ENCODE data around the gene TH.
"Not testable (repeated sequence)": the region's sequence is repeated elsewhere in the genome, so short reads cannot be mapped to it uniquely, and the experiment has no call there.

TH gene

DNA sequence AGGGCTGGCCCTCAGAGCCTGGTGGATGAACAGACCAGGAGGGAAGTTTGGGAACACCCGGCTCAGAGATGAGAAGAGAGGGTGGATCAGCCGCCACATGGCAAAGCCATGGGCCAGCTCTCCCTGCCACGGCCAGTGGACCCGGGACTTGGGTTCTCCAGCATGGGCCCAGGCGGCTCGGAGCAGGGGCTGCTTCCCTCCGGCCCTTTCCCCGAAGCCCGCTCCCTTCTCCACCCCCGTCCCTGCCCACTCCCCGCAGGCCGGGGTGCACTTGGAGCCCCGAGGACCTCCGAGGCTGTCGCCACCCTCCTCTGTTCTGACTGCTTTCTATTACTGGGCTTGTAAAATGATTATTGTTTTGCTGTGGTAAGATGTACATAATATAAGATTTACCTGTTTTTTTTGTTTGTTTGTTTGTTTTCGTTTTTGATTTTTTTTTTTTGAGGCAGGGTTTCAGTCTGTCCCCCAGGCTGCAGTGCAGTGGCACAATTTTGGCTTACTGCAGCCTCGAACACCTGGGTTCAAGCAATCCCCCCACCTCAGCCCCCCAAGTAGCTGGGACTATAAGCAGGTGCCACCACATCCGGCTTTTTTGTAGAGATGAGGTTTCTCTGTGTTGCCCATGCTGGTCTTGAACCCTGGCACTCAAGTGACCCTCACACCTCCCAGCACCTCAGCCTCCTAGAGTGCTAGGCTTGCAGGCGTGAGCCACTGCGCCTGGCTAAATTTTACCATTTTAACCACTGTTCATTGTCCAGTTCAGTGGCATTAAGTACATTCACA lies 11.3 kb upstream of the TH start:
- DNase-seq: no peak
- Mint-ChIP-seq H3K4me1 (no peaks in the 10 kb centered on the region), H3K27me3 (peaks cover 8% of the 10 kb centered on the region), H3K4me3 (no peak overlapping the region), H3K27ac (no peak overlapping the region), H3K36me3 (no peaks in the 10 kb centered on the region), H3K9me3 (no peaks in the 10 kb centered on the region)
- CTCF ChIA-PET: no interaction called here

DNA sequence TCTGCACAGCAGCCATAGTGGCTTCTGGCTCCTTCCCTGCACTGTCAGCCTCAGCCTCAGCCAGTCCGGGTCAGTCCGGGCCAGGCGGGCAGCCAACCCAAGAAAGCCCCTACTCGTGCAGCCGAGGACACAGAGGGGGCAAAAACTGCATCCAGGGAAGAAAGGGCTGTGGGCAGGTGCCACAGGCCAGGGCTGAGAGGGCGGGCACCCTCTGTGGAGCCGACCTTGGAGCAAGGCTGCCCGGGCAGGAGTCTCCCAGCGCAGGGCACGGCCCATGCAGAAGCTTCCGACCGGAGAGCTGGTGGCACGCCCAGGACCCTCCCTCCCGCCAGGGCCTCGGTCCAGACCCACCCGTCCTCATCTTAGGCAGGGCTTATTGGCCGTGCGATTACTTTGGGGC lies 10.5 kb upstream of the TH start:
- Mint-ChIP-seq H3K27ac (no peak overlapping the region), H3K27me3 (peaks cover 8% of the 10 kb centered on the region), H3K4me1 (no peaks in the 10 kb centered on the region), H3K4me3 (no peak overlapping the region), H3K36me3 (no peaks in the 10 kb centered on the region), H3K9me3 (no peaks in the 10 kb centered on the region)
- no peak for DNase-seq
- CTCF ChIA-PET: interaction anchor here (1.0 kb wide), 1 partner anchor 12 kb away, joined by 4 read pairs; no protein-coding TSS in a partner anchor

DNA sequence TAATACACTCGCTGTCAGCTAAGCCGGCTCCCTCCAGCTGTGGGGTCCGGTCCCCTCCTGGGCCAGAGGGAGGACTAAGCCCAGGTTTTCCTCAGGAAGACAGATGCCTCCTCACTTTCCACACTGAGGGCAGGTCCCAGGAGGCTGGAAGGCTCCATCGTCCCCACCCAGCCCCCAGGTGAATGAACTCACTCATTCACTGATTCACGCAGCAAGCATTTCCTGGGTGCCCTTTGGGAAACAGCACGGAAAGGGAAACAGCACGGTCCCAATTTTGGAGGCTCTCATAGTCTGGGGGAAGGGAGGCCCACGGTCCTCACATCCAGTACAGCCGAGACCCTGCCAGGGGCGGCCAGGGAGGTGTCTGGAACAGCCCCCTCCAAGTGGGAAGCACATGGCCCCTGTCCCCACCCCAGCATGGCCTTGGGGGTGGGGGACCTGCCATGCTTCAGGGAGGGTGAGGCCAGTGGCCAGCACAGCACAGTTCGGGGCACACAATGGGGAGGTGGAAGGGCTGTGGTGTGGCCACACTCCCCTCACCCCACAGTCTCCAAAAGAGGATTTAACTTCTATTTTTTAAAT lies 9.3 kb upstream of the TH start:
- Mint-ChIP-seq H3K4me3 (no peak overlapping the region), H3K9me3 (peaks cover 3% of the 10 kb centered on the region), H3K27me3 (peaks cover 8% of the 10 kb centered on the region), H3K4me1 (no peaks in the 10 kb centered on the region), H3K27ac (no peak overlapping the region), H3K36me3 (no peaks in the 10 kb centered on the region)
- CTCF ChIA-PET: interaction anchor here (1.0 kb wide), 1 partner anchor 13 kb away, joined by 4 read pairs; no protein-coding TSS in a partner anchor
- DNase-seq: no peak

DNA sequence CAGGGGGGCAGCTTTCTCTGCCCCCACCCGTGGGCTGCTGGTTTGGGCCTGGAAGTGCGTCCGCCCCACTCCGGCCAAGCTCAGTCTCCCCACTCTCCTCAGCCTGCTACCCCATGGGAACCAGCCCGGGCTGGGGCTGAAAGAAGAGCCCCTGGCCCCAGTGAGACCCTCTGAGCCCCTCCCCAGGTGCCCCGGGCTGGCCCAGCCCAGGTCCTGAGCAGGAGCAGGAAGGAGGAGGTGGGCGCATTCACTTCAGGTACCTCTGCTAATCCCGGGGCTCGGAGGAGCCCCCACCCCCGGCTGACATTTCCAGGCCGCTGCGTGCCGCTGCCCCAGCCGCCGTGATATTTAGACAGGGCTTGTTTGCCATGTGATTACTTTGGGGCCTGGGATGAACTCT lies 8.7 kb upstream of the TH start:
- peaks cover 8% of the 10 kb centered on the region for H3K27me3 Mint-ChIP-seq
- H3K4me3 Mint-ChIP-seq: no peak overlapping the region

DNA sequence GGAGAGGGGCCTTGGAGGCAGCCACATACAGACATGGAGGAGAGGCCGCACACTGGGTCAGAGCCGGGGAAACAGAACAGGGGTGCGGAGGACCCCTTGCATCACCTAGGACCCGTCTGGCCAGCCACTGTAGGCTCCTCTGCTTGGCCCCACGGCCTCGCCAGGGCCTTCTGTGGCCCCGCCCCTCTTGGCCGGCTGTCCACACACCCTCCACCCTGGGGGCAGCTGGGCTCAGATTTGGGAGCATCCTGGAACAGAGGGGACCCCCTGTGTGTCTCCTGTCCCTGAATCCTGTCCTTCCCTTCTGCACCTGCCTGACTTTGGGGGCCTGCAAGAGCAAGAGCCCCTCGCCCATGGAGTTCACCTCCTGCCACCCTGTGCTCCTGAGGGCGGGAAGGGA lies 7.9 kb upstream of the TH start:
- Mint-ChIP-seq H3K36me3 (no peaks in the 10 kb centered on the region), H3K9me3 (peaks cover 3% of the 10 kb centered on the region), H3K4me3 (no peak overlapping the region), H3K27me3 (no peaks in the 10 kb centered on the region), H3K27ac (no peak overlapping the region), H3K4me1 (no peaks in the 10 kb centered on the region)
- CTCF ChIA-PET: no interaction called here
- DNase-seq: no peak

More for the DNA sequence above, 8.7 kb upstream of the TH start:
- CTCF ChIA-PET: no interaction called here
- Mint-ChIP-seq H3K27ac (no peak overlapping the region), H3K9me3 (peaks cover 3% of the 10 kb centered on the region), H3K36me3 (no peaks in the 10 kb centered on the region), H3K4me1 (no peaks in the 10 kb centered on the region)
- DNase-seq: no peak

DNA sequence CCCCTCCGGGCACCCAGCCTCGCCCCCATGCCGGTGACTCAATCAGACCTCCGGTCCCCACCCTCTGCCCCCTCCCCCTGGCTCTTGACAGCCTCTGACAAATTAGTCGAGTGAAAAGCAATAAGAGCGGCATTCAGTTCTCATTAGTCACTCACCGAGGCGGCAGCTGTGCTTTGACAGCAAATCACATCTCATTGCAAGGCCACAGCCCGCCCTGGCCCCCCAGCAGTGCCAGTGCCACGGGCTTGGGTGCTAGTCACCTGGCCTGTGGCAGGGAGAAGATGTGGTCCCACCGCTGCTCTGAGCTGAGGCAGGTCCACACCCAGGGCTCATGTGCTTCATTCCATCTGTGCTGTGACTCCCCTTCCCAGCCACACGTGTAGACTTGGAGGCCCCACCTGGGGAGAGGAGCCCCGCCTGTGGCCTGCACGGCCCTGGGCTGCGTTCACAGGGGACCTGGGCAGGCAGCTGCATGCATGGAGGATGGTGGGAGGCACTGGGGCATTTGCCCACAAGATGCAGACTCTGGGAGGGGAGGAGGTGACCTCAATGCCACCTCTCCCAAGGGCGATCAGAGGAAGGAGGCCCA lies 7.4 kb upstream of the TH start:
- no peaks in the 10 kb centered on the region for H3K4me1 Mint-ChIP-seq
- H3K9me3 Mint-ChIP-seq: peaks cover 3% of the 10 kb centered on the region
- CTCF ChIA-PET: no interaction called here
- H3K27ac Mint-ChIP-seq: no peak overlapping the region
- DNase-seq: no peak
- H3K27me3 Mint-ChIP-seq: no peaks in the 10 kb centered on the region
- no peaks in the 10 kb centered on the region for H3K36me3 Mint-ChIP-seq
- H3K4me3 Mint-ChIP-seq: no peak overlapping the region

DNA sequence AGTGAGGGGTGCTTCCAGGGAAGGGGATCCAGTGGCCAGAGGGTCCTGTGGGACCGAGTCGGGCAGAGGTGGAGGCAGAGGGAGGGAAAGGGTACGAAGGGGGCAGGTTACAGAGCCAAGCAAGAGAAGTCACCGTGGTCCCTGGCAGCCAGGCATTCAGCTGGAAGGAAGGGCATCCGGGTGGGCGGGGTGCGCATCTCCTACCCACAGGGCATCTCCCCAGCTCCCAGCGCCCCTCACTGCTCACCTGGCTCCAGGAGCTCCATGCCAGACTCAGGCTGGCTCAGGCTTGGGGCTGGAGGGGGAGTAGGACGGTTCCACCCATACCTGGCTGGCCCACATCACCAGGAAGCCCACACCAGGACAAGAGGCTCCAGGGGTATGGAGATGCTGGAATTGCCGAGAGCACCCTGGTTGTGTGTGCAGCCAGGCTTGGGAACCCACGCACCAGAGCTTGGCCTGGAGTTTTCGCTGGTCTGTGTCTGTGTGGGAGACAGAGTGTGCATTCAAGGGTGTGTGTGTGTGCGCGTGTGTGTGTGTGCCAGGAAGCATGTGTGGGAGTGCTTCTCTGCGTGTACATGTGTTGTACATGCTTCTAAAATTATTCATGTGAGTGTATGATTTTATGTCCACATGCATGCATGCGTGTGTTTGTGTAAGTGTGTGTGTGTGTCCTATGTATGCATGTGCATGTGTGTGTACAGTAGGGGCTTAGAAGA lies 6.6 kb upstream of the TH start:
- H3K4me1 Mint-ChIP-seq, H3K27ac Mint-ChIP-seq, CTCF ChIA-PET, H3K9me3 Mint-ChIP-seq, H3K36me3 Mint-ChIP-seq, DNase-seq, H3K4me3 Mint-ChIP-seq, H3K27me3 Mint-ChIP-seq: not testable (repeated sequence)

DNA sequence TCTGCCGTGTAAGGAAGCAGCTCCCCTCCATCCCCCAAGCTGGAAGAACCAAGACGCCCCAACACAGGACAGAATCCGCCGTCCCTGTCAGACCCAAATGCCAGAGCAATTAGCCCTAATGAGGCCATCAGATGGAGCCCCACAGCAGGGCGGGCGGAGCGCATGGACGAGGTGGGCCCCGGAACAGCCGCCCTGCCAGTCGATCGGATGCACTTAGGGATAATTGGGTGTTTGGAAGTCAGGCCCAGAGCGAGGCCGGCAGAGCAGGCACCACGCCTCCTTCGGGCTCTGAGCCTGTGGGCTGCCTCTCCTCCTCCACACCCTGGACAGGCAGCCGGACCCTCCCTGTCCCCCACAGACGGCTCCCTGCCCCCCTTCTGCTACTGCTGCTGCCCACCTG lies 5.5 kb upstream of the TH start:
- H3K4me3 Mint-ChIP-seq: no peak overlapping the region
- no peaks in the 10 kb centered on the region for H3K4me1 Mint-ChIP-seq
- no peaks in the 10 kb centered on the region for H3K27me3 Mint-ChIP-seq
- no peak for DNase-seq
- H3K9me3 Mint-ChIP-seq: peaks cover 3% of the 10 kb centered on the region
- H3K36me3 Mint-ChIP-seq: no peaks in the 10 kb centered on the region
- H3K27ac Mint-ChIP-seq: no peak overlapping the region
- CTCF ChIA-PET: interaction anchor here (0.6 kb wide), 1 partner anchor 244 kb away, joined by 3 read pairs; no protein-coding TSS in a partner anchor

DNA sequence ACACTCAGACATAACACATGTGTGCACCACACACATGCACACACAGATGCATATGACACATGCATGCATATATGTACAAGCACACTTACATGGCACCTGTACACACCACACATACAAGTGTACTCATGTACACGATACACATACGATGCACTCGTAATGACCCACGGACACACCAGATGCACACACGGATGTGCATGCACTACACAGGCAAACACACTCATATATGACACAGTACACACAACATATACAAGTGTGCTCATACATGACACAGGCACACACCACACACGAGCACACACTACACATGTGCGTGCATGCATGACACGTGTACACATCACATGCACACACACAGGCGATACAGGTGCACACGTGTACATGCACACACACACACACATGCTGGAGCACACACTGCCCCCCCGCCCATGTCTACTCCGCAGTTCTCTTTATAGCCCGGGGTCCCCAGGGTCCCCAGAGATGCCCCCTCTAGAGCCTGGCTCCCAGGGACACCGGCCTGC lies 4.8 kb upstream of the TH start:
- CTCF ChIA-PET: no interaction called here
- H3K4me3 Mint-ChIP-seq: no peak overlapping the region
- no peak for DNase-seq
- H3K27me3 Mint-ChIP-seq: no peaks in the 10 kb centered on the region
- H3K27ac Mint-ChIP-seq: no peak overlapping the region
- no peaks in the 10 kb centered on the region for H3K4me1 Mint-ChIP-seq
- H3K36me3 Mint-ChIP-seq: no peaks in the 10 kb centered on the region
- H3K9me3 Mint-ChIP-seq: peaks cover 3% of the 10 kb centered on the region

DNA sequence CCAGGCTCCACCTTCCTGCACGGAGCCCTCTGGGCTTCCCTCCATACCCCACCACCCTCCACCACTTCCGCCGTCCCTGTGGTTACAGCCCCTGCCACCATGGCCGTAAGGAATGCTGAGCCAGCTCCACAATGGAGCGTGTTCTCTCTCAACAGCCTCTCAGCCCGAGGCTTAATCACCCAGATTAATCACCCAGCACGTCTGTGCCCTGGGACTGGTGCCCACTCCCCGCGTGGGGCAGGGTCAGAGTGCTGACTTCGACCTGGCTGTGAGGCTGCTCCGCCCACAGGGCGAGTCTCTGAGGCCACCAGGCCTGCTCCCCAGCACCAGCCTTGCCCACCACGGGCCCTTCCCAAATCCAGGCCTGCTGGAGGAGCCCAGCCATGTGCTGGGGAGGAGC lies 4.0 kb upstream of the TH start:
- H3K36me3 Mint-ChIP-seq: no peaks in the 10 kb centered on the region
- CTCF ChIA-PET: no interaction called here
- no peak overlapping the region for H3K27ac Mint-ChIP-seq
- no peak overlapping the region for H3K4me3 Mint-ChIP-seq
- H3K4me1 Mint-ChIP-seq: no peaks in the 10 kb centered on the region
- peaks cover 3% of the 10 kb centered on the region for H3K9me3 Mint-ChIP-seq
- DNase-seq: no peak
- no peaks in the 10 kb centered on the region for H3K27me3 Mint-ChIP-seq

DNA sequence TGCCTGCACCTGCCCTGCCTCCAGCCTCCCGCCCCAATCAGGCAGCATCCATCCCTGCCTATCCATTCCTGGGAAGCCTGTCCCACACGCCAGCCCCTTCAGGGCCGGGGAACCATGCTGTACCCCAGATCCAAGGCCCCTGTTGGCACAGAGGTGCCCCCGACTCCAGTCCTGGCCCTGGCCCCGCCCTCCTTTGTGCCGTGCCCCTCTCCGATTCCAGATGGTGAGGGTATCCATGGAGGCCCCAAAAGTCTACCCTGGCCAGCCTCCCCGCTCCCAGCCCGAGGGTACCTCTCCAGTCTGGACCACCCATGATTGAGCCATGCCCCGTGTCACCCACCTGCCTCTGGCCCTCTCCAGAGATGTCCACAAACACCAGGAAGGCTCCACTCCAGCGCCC lies 2.7 kb upstream of the TH start:
- Mint-ChIP-seq H3K9me3 (peaks cover 3% of the 10 kb centered on the region), H3K36me3 (no peaks in the 10 kb centered on the region), H3K27me3 (no peaks in the 10 kb centered on the region), H3K27ac (no peak overlapping the region), H3K4me1 (no peaks in the 10 kb centered on the region), H3K4me3 (no peak overlapping the region)
- CTCF ChIA-PET: interaction anchor here (1.3 kb wide), 1 partner anchor 12 kb away, joined by 3 read pairs; no protein-coding TSS in a partner anchor
- DNase-seq: no peak

DNA sequence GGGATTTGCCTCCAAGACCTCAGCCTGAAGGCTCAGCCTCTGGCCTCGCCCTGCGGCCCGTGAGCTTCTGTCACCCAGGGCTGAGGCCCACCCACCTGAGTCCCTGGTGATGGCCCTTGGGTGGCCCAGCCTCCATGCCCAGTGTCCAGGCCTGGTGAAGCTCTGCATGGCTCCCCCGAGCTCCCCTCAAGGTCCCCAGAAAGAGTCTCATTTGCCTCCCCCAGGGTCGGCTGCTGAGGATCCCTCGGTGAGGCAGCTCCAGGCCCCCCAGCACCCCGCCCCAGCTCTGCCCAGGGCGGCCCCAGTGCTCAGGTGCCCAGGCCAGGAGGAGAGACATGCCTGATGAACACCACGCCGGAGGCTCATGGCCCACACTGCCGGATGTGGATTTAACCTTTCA lies 2.1 kb upstream of the TH start:
- Mint-ChIP-seq H3K27me3 (no peaks in the 10 kb centered on the region), H3K4me3 (no peak overlapping the region), H3K9me3 (peaks cover 3% of the 10 kb centered on the region), H3K4me1 (no peaks in the 10 kb centered on the region), H3K27ac (no peak overlapping the region), H3K36me3 (no peaks in the 10 kb centered on the region)
- DNase-seq: no peak
- CTCF ChIA-PET: interaction anchor here (1.3 kb wide), 1 partner anchor 13 kb away, joined by 3 read pairs; no protein-coding TSS in a partner anchor

DNA sequence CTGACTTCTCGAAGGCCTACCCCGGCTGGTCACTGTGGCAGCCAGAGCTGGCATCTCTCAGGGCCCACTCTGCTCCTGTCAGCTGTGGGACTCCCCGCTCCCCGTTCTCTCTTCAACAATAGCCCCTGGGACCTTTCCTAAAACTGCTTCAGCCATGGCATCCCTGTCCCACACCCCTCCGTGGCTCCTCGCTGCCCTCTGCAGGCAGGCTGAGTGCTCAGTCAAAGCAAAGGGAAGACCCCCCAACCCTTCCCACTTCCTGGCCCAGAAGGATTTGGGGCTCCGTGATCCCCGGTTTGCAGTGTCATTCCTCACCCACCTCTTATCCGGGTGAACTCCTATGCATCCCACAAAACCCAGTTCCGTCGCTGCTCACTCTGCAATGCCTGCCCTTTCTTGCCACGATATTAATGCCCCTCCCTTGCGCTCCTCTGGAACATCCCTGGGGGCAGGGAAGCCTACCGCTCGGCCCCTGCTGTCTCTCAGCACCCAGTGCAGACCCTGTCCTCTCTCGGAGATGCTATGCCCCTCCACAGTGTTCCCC lies 1.6 kb upstream of the TH start:
- H3K27me3 Mint-ChIP-seq: no peaks in the 10 kb centered on the region
- no peaks in the 10 kb centered on the region for H3K36me3 Mint-ChIP-seq
- H3K27ac Mint-ChIP-seq: no peak overlapping the region
- CTCF ChIA-PET: interaction anchor here (1.3 kb wide), 1 partner anchor 13 kb away, joined by 3 read pairs; no protein-coding TSS in a partner anchor
- no peak for DNase-seq
- no peaks in the 10 kb centered on the region for H3K4me1 Mint-ChIP-seq
- no peak overlapping the region for H3K4me3 Mint-ChIP-seq
- H3K9me3 Mint-ChIP-seq: peaks cover 3% of the 10 kb centered on the region

DNA sequence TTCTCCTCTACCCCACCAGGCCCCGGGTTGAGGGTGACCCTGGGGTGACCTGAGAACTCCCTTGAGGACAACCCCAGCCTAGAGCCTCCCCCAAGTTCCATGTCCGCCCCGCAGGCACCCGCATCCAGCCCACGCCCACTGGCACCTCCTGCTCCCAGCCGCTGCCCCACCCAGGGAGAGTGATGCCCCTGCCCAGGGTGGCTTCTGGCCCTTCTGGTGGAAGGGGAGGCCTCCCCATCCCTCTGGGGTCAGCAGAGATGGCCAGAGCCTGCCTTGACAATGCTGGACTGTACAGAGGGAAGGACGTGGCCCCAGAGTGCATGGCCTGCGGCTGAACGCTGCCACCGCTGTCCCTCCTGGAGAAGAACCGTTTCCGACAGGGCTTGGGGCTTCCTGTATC lies 1.1 kb upstream of the TH start:
- Mint-ChIP-seq H3K27me3 (no peaks in the 10 kb centered on the region), H3K4me3 (no peak overlapping the region), H3K27ac (no peak overlapping the region), H3K9me3 (peaks cover 3% of the 10 kb centered on the region), H3K4me1 (no peaks in the 10 kb centered on the region), H3K36me3 (no peaks in the 10 kb centered on the region)
- DNase-seq: no peak
- CTCF ChIA-PET: no interaction called here

All from activated naive CD4-positive, alpha-beta T cell treated with anti-CD3 and anti-CD28 coated beads, Interleukin-2, amount 10 ng/mL, durations not matched to agents 7 days and 5 days (primary cell).